DOHH2 (cell line): ENCODE data around the gene ZFHX3.

Experiments used
- H3F3A ChIP-seq: fragments of 200-600 bp; sonication (generic), shearing (Covaris generic); 2 replicates; pipeline ENCODE4 v1.6.0; 2016; ENCODE audit warnings: antibody characterized with exemption, mild to moderate bottlenecking; ENCODE audit not compliant: control insufficient read depth, insufficient read depth
- H3K27ac ChIP-seq: fragments of 200-600 bp; sonication (generic); 2 replicates; pipeline ENCODE4 v1.5.1; 2014; ENCODE audit warnings: low read depth, mild to moderate bottlenecking, low read length, moderate library complexity
- H3K27me3 ChIP-seq: fragments of 200-600 bp; sonication (generic); 2 replicates; pipeline ENCODE4 v1.6.1; 2014; ENCODE audit warnings: mild to moderate bottlenecking, low read length, mixed read lengths; ENCODE audit not compliant: control insufficient read depth
- H3K36me3 ChIP-seq: fragments of 200-600 bp; sonication (generic); 2 replicates; pipeline ENCODE4 v1.6.1; 2014; ENCODE audit warnings: mild to moderate bottlenecking, low read length, moderate library complexity, mixed read lengths; ENCODE audit not compliant: control insufficient read depth
- H3K4me1 ChIP-seq: fragments of 200-600 bp; sonication (generic); 2 replicates; pipeline ENCODE4 v1.6.1; 2014; ENCODE audit warnings: mild to moderate bottlenecking, low read length, mixed read lengths; ENCODE audit not compliant: control insufficient read depth
- H3K4me2 ChIP-seq: fragments of 200-600 bp; sonication (generic); 2 replicates; pipeline ENCODE4 v1.6.0; 2014; ENCODE audit warnings: mild to moderate bottlenecking, low read length, moderate library complexity
- H3K4me3 ChIP-seq: fragments of 200-600 bp; sonication (generic); 2 replicates; pipeline ENCODE4 v1.5.1; 2014; ENCODE audit warnings: mild to moderate bottlenecking, low read length, mixed read lengths
- H3K79me2 ChIP-seq: fragments of 200-600 bp; sonication (generic); 2 replicates; pipeline ENCODE4 v1.6.1; 2014; ENCODE audit warnings: mild to moderate bottlenecking, low read length, mixed read lengths; ENCODE audit not compliant: control insufficient read depth
- H3K9me2 ChIP-seq: fragments of 200-600 bp; sonication (generic); replicated peaks from 2 replicates; pipeline ENCODE4 v1.6.1; 2014; ENCODE audit warnings: mild to moderate bottlenecking, low read length, mixed read lengths; ENCODE audit not compliant: control insufficient read depth
- H3K9me3 ChIP-seq: fragments of 200-600 bp; sonication (generic); 2 replicates; pipeline ENCODE4 v1.6.1; 2014; ENCODE audit warnings: antibody characterized with exemption, low read length, mixed read lengths; ENCODE audit not compliant: control insufficient read depth, insufficient read depth
- H4K20me1 ChIP-seq: fragments of 200-600 bp; sonication (generic); 2 replicates; pipeline ENCODE4 v1.6.0; 2014; ENCODE audit warnings: low read depth, mild to moderate bottlenecking, antibody characterized with exemption, low read length, moderate library complexity; ENCODE audit not compliant: control insufficient read depth, insufficient read depth
- EZH2phosphoT487 ChIP-seq: fragments of 200-600 bp; sonication (generic); IDR thresholded peaks from 2 replicates; pipeline ENCODE4 v1.6.1; 2017; ENCODE audit warnings: borderline replicate concordance, mild to moderate bottlenecking, antibody characterized with exemption, low read length, moderate library complexity, mixed read lengths
- TF ChIP-seq, protein P1 (sequence below): fragments of 200-600 bp; sonication (generic); IDR thresholded peaks from one replicate; pipeline ENCODE4 v1.5.1; 2014; ENCODE audit warnings: antibody characterized with exemption, mild to moderate bottlenecking, low read depth, low read length; ENCODE audit not compliant: poor library complexity, severe bottlenecking

The ZFHX3 gene

DNA sequence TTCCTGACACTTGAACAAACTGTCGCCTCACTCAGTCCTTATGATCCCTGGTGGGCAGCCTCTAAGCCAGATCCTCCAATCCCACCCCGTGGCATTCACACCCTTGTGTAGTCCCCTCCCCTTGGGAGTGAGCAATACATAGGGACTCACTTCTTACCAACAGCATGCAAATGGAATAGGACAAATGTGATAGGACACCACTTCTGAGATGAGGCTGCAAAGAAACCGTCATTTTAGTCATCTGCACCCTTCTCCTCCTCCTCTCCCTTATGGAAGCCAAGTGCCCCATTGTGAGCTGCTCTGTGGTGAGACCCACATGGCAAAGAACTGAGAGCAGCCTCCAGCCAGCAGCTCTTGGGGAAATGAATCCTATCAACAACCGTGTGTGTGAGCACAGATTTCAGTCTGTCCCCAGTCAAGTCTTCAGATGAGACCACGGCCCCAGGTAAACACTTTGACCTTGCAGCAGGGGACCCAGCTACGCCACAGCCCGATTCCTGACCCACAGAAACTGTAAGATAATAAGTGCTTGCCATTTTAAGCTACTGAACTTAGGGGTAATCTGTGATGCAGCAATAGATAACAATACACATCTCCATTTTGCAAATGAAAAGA lies 46.9 kb downstream of the ZFHX3 start:
- H3F3A ChIP-seq = no peaks in the 10 kb centered on the region
- no peaks in the 10 kb centered on the region for H3K36me3 ChIP-seq
- no peak overlapping the region for H3K27ac ChIP-seq
- no peaks in the 10 kb centered on the region for H3K4me1 ChIP-seq
- no peaks in the 10 kb centered on the region for H3K79me2 ChIP-seq
- H3K4me3 ChIP-seq = no peak overlapping the region
- no peak overlapping the region for H3K4me2 ChIP-seq
- H3K27me3 ChIP-seq = no peaks in the 10 kb centered on the region
- no peaks in the 10 kb centered on the region for H3K9me2 ChIP-seq
- no peak for TF ChIP-seq EZH2phosphoT487
- TF ChIP-seq, protein P1, sequence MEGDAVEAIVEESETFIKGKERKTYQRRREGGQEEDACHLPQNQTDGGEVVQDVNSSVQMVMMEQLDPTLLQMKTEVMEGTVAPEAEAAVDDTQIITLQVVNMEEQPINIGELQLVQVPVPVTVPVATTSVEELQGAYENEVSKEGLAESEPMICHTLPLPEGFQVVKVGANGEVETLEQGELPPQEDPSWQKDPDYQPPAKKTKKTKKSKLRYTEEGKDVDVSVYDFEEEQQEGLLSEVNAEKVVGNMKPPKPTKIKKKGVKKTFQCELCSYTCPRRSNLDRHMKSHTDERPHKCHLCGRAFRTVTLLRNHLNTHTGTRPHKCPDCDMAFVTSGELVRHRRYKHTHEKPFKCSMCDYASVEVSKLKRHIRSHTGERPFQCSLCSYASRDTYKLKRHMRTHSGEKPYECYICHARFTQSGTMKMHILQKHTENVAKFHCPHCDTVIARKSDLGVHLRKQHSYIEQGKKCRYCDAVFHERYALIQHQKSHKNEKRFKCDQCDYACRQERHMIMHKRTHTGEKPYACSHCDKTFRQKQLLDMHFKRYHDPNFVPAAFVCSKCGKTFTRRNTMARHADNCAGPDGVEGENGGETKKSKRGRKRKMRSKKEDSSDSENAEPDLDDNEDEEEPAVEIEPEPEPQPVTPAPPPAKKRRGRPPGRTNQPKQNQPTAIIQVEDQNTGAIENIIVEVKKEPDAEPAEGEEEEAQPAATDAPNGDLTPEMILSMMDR = no peak
- H3K9me3 ChIP-seq = no peaks in the 10 kb centered on the region
- peaks cover 12% of the 10 kb centered on the region; the same call in 1 of the 2 replicates for H4K20me1 ChIP-seq

DNA sequence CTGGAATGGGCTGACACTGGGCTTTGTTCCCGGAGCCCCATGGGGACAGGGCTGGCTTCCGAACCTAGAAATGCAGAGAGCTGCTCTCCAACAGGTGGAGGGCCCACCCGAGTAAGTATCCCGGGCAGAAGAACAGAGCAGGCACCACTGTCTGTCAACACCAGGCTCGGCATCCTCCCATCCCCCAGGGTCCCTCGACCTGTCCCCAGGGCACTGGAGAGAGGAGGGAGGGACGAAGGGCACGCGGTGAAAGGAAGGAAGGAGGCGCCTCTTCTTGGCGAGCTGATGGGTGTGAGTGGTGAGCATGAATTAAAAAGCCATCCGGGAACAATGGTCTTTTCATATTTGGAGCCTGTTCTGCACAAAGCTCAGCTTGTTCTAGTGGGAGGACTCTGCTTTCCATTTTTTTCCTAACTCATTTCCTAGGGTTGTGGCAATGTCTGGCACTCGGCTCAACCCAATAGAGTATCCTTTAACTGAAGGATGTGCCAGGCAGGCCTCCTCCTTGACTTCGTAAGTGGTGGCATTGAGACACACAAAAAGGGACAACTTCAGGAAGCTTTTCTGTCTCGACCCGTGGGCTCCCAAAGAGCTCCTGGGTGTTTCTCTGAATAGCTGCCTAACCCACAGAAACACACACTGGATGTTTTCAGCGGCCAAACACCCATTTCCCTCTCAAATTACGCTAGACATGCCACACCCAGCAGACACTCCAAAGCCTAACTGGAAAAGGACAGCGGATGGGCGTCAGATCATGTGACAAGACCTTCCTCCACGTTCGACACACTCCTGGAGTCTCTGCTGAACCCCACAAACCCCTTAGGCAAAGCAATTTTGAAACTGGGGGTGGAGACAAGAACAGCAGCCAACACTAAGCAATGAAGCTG lies 47.7 kb downstream of the ZFHX3 start:
- Histone ChIP-seq H3K27ac (no peak overlapping the region), H3K9me3 (no peaks in the 10 kb centered on the region), H3K4me1 (no peaks in the 10 kb centered on the region), H3K27me3 (no peaks in the 10 kb centered on the region), H3K79me2 (no peaks in the 10 kb centered on the region), H3K9me2 (no peaks in the 10 kb centered on the region), H3K4me2 (no peak overlapping the region), H3K36me3 (no peaks in the 10 kb centered on the region), H4K20me1 (peaks cover 12% of the 10 kb centered on the region), H3K4me3 (no peak overlapping the region), H3F3A (no peaks in the 10 kb centered on the region)
- TF ChIP-seq EZH2phosphoT487 = no peak
- TF ChIP-seq, protein P1 = no peak

DNA sequence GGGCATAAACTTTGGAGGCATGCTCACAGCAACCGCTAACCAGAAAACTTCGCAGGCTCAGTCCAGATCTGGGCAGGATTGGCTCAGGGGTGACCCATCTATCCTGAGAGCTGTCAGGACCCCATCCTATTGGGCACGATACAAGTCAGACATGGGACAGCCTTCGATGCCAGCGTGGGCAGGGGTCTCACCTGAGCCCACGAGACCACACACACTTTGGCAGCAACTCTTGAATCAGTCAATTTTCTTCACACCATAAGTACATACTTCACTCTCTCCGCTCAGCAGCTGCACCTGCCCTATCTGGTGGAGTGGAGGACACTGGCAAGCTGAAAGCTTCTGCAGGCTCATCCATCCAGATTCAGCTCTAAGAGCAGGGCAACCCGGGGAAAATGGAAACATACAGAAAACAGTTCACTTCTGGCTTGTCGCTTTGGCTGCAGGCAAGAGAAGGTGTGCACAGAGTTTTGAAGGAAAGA lies 48.3 kb downstream of the ZFHX3 start:
- Histone ChIP-seq H3K4me2 (no peak overlapping the region), H3K27ac (no peak overlapping the region), H3K4me1 (no peaks in the 10 kb centered on the region), H3K4me3 (no peak overlapping the region), H4K20me1 (peaks cover 16% of the 10 kb centered on the region), H3K9me3 (no peaks in the 10 kb centered on the region), H3K9me2 (no peaks in the 10 kb centered on the region), H3F3A (no peaks in the 10 kb centered on the region), H3K36me3 (no peaks in the 10 kb centered on the region), H3K79me2 (no peaks in the 10 kb centered on the region), H3K27me3 (no peaks in the 10 kb centered on the region)
- TF ChIP-seq, protein P1 = no peak
- TF ChIP-seq EZH2phosphoT487 = no peak
